HEK293 (cell line): ENCODE results near the gene ABT1.

Experiments
- ATF2 ChIP-seq: fragments of 450-650 bp; formaldehyde crosslinking; IDR thresholded peaks from 2 replicates; pipeline ENCODE4 v1.5.1; 2016; ENCODE audit warnings: missing biosample characterization, missing genetic modification characterization, low read depth
- KLF17 ChIP-seq: fragments of 450-650 bp; formaldehyde crosslinking; IDR thresholded peaks from 2 replicates; pipeline ENCODE4 v1.5.1; 2016; ENCODE audit warnings: missing biosample characterization, missing genetic modification characterization
- KLF7 ChIP-seq: fragments of 450-650 bp; formaldehyde crosslinking; IDR thresholded peaks from 2 replicates; pipeline ENCODE4 v1.5.1; 2016; ENCODE audit warnings: missing biosample characterization, missing genetic modification characterization, borderline replicate concordance
- KLF9 ChIP-seq: fragments of 450-650 bp; formaldehyde crosslinking; IDR thresholded peaks from 2 replicates; pipeline ENCODE4 v1.5.1; 2016; ENCODE audit warnings: missing biosample characterization, missing genetic modification characterization, low read depth
- REPIN1 ChIP-seq: fragments of 450-650 bp; formaldehyde crosslinking; IDR thresholded peaks from 2 replicates; pipeline ENCODE4 v1.5.1; 2017; ENCODE audit warnings: missing biosample characterization, missing genetic modification characterization, low read depth
- TRIM28 ChIP-seq: IDR thresholded peaks from 2 replicates; pipeline ENCODE4 v1.6.1; 2011; ENCODE audit warnings: low read length, control low read depth, borderline replicate concordance
- ZBTB48 ChIP-seq: fragments of 450-650 bp; formaldehyde crosslinking; IDR thresholded peaks from 2 replicates; pipeline ENCODE4 v1.5.1; 2016; ENCODE audit warnings: missing biosample characterization, missing genetic modification characterization
- ZIC2 ChIP-seq: fragments of 450-650 bp; formaldehyde crosslinking; IDR thresholded peaks from 2 replicates; pipeline ENCODE4 v1.5.1; 2016; ENCODE audit warnings: missing biosample characterization, missing genetic modification characterization
- ZNF121 ChIP-seq: fragments of 450-650 bp; formaldehyde crosslinking; IDR thresholded peaks from 2 replicates; pipeline ENCODE4 v1.5.1; 2016; ENCODE audit warnings: missing biosample characterization, missing genetic modification characterization
- ZNF132 ChIP-seq: fragments of 450-650 bp; formaldehyde crosslinking; IDR thresholded peaks from 2 replicates; pipeline ENCODE4 v1.5.1; 2017; ENCODE audit warnings: missing biosample characterization, missing genetic modification characterization, borderline replicate concordance
- ZNF133 ChIP-seq: fragments of 450-650 bp; formaldehyde crosslinking; IDR thresholded peaks from 2 replicates; pipeline ENCODE4 v1.5.1; 2016; ENCODE audit warnings: missing biosample characterization, missing genetic modification characterization
- ZNF19 ChIP-seq: fragments of 450-650 bp; formaldehyde crosslinking; IDR thresholded peaks from 2 replicates; pipeline ENCODE4; 2016; ENCODE audit warnings: missing biosample characterization, missing genetic modification characterization, low read depth
- ZNF23 ChIP-seq: fragments of 450-650 bp; formaldehyde crosslinking; IDR thresholded peaks from 2 replicates; pipeline ENCODE4 v1.5.1; 2016; ENCODE audit warnings: missing biosample characterization, missing genetic modification characterization, borderline replicate concordance
- ZNF266 ChIP-seq: fragments of 450-650 bp; formaldehyde crosslinking; IDR thresholded peaks from 2 replicates; pipeline ENCODE4 v1.5.1; 2016; ENCODE audit warnings: missing biosample characterization, missing genetic modification characterization, low read depth
- ZNF433 ChIP-seq: fragments of 450-650 bp; formaldehyde crosslinking; IDR thresholded peaks from 2 replicates; pipeline ENCODE4 v1.5.1; 2016; ENCODE audit warnings: missing biosample characterization, missing genetic modification characterization, low read depth
- ZNF521 ChIP-seq: fragments of 450-650 bp; formaldehyde crosslinking; IDR thresholded peaks from 2 replicates; pipeline ENCODE4 v1.5.1; 2017; ENCODE audit warnings: missing biosample characterization, mild to moderate bottlenecking, missing genetic modification characterization
- ZNF555 ChIP-seq: fragments of 450-650 bp; formaldehyde crosslinking; conservative IDR thresholded peaks from 2 replicates; pipeline ENCODE4 v1.5.1; 2017; ENCODE audit warnings: missing biosample characterization, mild to moderate bottlenecking, missing genetic modification characterization, inconsistent platforms
- ZNF571 ChIP-seq: fragments of 450-650 bp; formaldehyde crosslinking; IDR thresholded peaks from 2 replicates; pipeline ENCODE4 v1.5.0; 2017; ENCODE audit warnings: missing biosample characterization, missing genetic modification characterization
- ZNF610 ChIP-seq: fragments of 450-650 bp; formaldehyde crosslinking; IDR thresholded peaks from 2 replicates; pipeline ENCODE4 v1.5.1; 2016; ENCODE audit warnings: missing biosample characterization, missing genetic modification characterization, borderline replicate concordance
- ZNF623 ChIP-seq: fragments of 450-650 bp; formaldehyde crosslinking; IDR thresholded peaks from 2 replicates; pipeline ENCODE4 v1.5.1; 2016; ENCODE audit warnings: missing biosample characterization, missing genetic modification characterization
- ZNF654 ChIP-seq: fragments of 450-650 bp; formaldehyde crosslinking; IDR thresholded peaks from 2 replicates; pipeline ENCODE4 v1.5.1; 2016; ENCODE audit warnings: low read depth, missing biosample characterization, missing genetic modification characterization
- ZNF660 ChIP-seq: fragments of 450-650 bp; IDR thresholded peaks from 2 replicates; pipeline ENCODE4 v1.5.1; 2018; ENCODE audit warnings: missing biosample characterization, mild to moderate bottlenecking, missing genetic modification characterization
- ZNF776 ChIP-seq: fragments of 450-650 bp; formaldehyde crosslinking; IDR thresholded peaks from 2 replicates; pipeline ENCODE4 v1.5.0; 2017; ENCODE audit warnings: missing biosample characterization, missing genetic modification characterization, borderline replicate concordance
- ZNF792 ChIP-seq: fragments of 450-650 bp; formaldehyde crosslinking; IDR thresholded peaks from 2 replicates; pipeline ENCODE4 v1.5.1; 2016; ENCODE audit warnings: missing biosample characterization, missing genetic modification characterization
- ZSCAN30 ChIP-seq: fragments of 450-650 bp; IDR thresholded peaks from 2 replicates; pipeline ENCODE4 v1.5.1; 2018; ENCODE audit warnings: missing biosample characterization, mild to moderate bottlenecking, missing genetic modification characterization, moderate library complexity
- TF ChIP-seq, protein P1 (sequence below): fragments of 450-650 bp; formaldehyde crosslinking; IDR thresholded peaks from 2 replicates; pipeline ENCODE4 v1.5.1; 2016; ENCODE audit warnings: missing biosample characterization, missing genetic modification characterization
- TF ChIP-seq, protein P2 (sequence below): fragments of 450-650 bp; formaldehyde crosslinking; IDR thresholded peaks from 2 replicates; pipeline ENCODE4 v1.5.1; 2017; ENCODE audit warnings: missing biosample characterization, missing genetic modification characterization
- TF ChIP-seq, protein P3 (sequence below): fragments of 450-650 bp; IDR thresholded peaks from 2 replicates; pipeline ENCODE4 v1.5.1; 2018; ENCODE audit warnings: missing biosample characterization, mild to moderate bottlenecking, missing genetic modification characterization
- TF ChIP-seq, protein P4 (sequence below): fragments of 450-650 bp; formaldehyde crosslinking; IDR thresholded peaks from 2 replicates; pipeline ENCODE4 v1.5.1; 2016; ENCODE audit warnings: missing biosample characterization, missing genetic modification characterization
- TF ChIP-seq, protein P5 (sequence below): fragments of 450-650 bp; formaldehyde crosslinking; IDR thresholded peaks from 2 replicates; pipeline ENCODE4 v1.5.1; 2016; ENCODE audit warnings: missing biosample characterization, missing genetic modification characterization

The ABT1 gene

DNA sequence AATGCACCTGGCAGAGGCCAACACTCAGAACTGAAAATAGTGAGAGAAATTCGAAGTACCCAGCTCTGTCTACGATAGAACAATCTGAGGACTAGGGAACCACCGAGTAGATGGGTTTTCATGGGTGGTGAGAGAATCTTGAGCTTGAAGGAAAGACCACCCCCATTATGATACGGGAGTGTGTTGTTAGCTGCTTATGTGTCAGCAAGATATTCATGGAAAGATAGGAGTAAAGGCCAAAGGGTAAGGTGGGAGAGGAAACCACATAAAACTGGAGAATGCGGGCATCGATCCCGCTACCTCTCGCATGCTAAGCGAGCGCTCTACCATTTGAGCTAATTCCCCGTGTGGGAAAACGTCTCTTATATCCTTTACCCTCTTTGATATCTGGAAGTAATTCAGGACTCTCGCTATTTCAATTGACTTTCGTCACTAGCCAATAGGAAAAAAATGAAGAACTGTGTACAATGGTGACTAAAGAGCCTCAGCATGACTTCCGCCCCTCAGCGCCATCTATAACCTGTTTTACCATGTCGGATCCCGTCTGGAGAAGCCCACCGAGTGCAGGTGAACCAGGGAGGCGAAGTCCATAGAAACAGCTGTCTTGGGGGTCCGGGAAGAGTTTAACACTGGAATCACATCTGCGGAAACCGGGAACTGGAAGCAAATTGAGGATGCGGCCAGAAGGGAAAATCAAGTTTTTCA, 25.0 kb upstream of the ABT1 start (continued):
- TF ChIP-seq, protein P1, sequence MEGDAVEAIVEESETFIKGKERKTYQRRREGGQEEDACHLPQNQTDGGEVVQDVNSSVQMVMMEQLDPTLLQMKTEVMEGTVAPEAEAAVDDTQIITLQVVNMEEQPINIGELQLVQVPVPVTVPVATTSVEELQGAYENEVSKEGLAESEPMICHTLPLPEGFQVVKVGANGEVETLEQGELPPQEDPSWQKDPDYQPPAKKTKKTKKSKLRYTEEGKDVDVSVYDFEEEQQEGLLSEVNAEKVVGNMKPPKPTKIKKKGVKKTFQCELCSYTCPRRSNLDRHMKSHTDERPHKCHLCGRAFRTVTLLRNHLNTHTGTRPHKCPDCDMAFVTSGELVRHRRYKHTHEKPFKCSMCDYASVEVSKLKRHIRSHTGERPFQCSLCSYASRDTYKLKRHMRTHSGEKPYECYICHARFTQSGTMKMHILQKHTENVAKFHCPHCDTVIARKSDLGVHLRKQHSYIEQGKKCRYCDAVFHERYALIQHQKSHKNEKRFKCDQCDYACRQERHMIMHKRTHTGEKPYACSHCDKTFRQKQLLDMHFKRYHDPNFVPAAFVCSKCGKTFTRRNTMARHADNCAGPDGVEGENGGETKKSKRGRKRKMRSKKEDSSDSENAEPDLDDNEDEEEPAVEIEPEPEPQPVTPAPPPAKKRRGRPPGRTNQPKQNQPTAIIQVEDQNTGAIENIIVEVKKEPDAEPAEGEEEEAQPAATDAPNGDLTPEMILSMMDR (tag by site-specific recombination): no peak
- TF ChIP-seq ZNF433 (tag by site-specific recombination) (no peak), ZNF610 (peak; percentile 31; the same call in 1 of the 2 replicates), ZNF121 (tag by site-specific recombination) (no peak), REPIN1 (tag by site-specific recombination) (peak; percentile 86), TRIM28 (peak; percentile 74; the same call in 1 of the 2 replicates), ATF2 (tag by site-specific recombination) (peak; percentile 60; the same call in 1 of the 2 replicates), ZNF654 (tag by site-specific recombination) (peak; percentile 23), ZNF776 (tag by site-specific recombination) (no peak), ZNF571 (tag by site-specific recombination) (no peak), ZNF133 (tag by site-specific recombination) (no peak), ZNF792 (no peak), KLF7 (tag by site-specific recombination) (peak; percentile 58; the same call in 1 of the 2 replicates), ZIC2 (tag by site-specific recombination) (no peak), ZSCAN30 (tag by site-specific recombination) (peak; percentile 96), ZNF23 (tag by site-specific recombination) (no peak), ZNF660 (tag by site-specific recombination) (peak; percentile 95), ZNF521 (tag by site-specific recombination) (no peak), ZNF266 (tag by site-specific recombination) (no peak), ZNF19 (no peak), KLF9 (tag by site-specific recombination) (no peak), ZNF555 (tag by site-specific recombination) (no peak), ZBTB48 (tag by site-specific recombination) (peak; percentile 29; the same call in 1 of the 2 replicates), ZNF132 (tag by site-specific recombination) (no peak), KLF17 (peak; percentile 87), ZNF623 (tag by site-specific recombination) (no peak)
- TF ChIP-seq, protein P2, sequence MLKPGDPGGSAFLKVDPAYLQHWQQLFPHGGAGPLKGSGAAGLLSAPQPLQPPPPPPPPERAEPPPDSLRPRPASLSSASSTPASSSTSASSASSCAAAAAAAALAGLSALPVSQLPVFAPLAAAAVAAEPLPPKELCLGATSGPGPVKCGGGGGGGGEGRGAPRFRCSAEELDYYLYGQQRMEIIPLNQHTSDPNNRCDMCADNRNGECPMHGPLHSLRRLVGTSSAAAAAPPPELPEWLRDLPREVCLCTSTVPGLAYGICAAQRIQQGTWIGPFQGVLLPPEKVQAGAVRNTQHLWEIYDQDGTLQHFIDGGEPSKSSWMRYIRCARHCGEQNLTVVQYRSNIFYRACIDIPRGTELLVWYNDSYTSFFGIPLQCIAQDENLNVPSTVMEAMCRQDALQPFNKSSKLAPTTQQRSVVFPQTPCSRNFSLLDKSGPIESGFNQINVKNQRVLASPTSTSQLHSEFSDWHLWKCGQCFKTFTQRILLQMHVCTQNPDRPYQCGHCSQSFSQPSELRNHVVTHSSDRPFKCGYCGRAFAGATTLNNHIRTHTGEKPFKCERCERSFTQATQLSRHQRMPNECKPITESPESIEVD (tag by site-specific recombination): peak; percentile 77
- TF ChIP-seq, protein P3, sequence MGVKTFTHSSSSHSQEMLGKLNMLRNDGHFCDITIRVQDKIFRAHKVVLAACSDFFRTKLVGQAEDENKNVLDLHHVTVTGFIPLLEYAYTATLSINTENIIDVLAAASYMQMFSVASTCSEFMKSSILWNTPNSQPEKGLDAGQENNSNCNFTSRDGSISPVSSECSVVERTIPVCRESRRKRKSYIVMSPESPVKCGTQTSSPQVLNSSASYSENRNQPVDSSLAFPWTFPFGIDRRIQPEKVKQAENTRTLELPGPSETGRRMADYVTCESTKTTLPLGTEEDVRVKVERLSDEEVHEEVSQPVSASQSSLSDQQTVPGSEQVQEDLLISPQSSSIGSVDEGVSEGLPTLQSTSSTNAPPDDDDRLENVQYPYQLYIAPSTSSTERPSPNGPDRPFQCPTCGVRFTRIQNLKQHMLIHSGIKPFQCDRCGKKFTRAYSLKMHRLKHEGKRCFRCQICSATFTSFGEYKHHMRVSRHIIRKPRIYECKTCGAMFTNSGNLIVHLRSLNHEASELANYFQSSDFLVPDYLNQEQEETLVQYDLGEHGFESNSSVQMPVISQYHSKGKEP (tag by site-specific recombination): peak; percentile 60; the same call in 1 of the 2 replicates
- TF ChIP-seq, protein P4, sequence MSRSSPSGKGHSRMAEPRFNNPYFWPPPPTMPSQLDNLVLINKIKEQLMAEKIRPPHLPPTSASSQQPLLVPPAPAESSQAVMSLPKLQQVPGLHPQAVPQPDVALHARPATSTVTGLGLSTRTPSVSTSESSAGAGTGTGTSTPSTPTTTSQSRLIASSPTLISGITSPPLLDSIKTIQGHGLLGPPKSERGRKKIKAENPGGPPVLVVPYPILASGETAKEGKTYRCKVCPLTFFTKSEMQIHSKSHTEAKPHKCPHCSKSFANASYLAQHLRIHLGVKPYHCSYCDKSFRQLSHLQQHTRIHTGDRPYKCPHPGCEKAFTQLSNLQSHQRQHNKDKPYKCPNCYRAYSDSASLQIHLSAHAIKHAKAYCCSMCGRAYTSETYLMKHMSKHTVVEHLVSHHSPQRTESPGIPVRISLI (tag by site-specific recombination): 0 out of 2 replicates have a peak, but pooled peaks have one; percentile 41
- TF ChIP-seq, protein P5, sequence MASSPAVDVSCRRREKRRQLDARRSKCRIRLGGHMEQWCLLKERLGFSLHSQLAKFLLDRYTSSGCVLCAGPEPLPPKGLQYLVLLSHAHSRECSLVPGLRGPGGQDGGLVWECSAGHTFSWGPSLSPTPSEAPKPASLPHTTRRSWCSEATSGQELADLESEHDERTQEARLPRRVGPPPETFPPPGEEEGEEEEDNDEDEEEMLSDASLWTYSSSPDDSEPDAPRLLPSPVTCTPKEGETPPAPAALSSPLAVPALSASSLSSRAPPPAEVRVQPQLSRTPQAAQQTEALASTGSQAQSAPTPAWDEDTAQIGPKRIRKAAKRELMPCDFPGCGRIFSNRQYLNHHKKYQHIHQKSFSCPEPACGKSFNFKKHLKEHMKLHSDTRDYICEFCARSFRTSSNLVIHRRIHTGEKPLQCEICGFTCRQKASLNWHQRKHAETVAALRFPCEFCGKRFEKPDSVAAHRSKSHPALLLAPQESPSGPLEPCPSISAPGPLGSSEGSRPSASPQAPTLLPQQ (tag by site-specific recombination): peak; percentile 84
